K562 (cell line): ENCODE data around the gene PAXIP1. TPM values are rescaled to one million over a fixed set of nuclear protein-coding genes. Genes with fewer than 3 reads are reported as not detected.
A peak's percentile ranks its signal among the peaks of the same experiment; 100 is the strongest.

Experiments
- CBX2 ChIP-seq: fragments of 200-600 bp; sonication (generic); IDR thresholded peaks from one replicate; pipeline ENCODE4 v1.6.1; 2012; ENCODE audit warnings: mild to moderate bottlenecking, low read length, inconsistent platforms; ENCODE audit not compliant: insufficient read depth, poor library complexity, severe bottlenecking
- DACH1 ChIP-seq: fragments of 450-650 bp; IDR thresholded peaks from 2 replicates; pipeline ENCODE4 v1.6.1; 2018; ENCODE audit not compliant: partially characterized antibody
- DDX20 ChIP-seq: fragments of 450-650 bp; IDR thresholded peaks from 2 replicates; pipeline ENCODE4 v1.6.1; 2016; ENCODE audit warnings: missing genetic modification characterization, low read depth, mild to moderate bottlenecking, missing compliant biosample characterization, moderate library complexity
- ERF ChIP-seq: fragments of 450-650 bp; formaldehyde crosslinking; IDR thresholded peaks from 2 replicates; pipeline ENCODE4 v1.4.0; 2020; ENCODE audit warnings: mild to moderate bottlenecking, mixed read lengths
- FOXM1 ChIP-seq, 2 experiments: fragments of 450-650 bp in 1 of 2; sonication (generic) in 1 of 2; formaldehyde crosslinking in 1 of 2; IDR thresholded peaks; 2 replicates each; pipeline versions ENCODE4 v1.6.1 to v1.9.0; 2017 to 2022; ENCODE audit warnings: low read depth in 2 of 2, mild to moderate bottlenecking in 2 of 2, missing genetic modification reagents in 1 of 2, moderate library complexity in 1 of 2
- SAFB2 ChIP-seq: fragments of 200-400 bp; formaldehyde crosslinking; IDR thresholded peaks from 2 replicates; pipeline ENCODE4 v1.6.1; 2018; ENCODE audit warnings: borderline replicate concordance, low read length, low read depth, moderate library complexity; ENCODE audit not compliant: severe bottlenecking
- SNIP1 ChIP-seq: fragments of 450-650 bp; IDR thresholded peaks from 2 replicates; pipeline ENCODE4 v1.7.1; 2017; ENCODE audit warnings: low read depth, mild to moderate bottlenecking
- U2AF2 ChIP-seq: fragments of 200-400 bp; formaldehyde crosslinking; optimal IDR thresholded peaks from 2 replicates; pipeline ENCODE3; 2017; ENCODE audit warnings: low read depth, mild to moderate bottlenecking, low read length
- ZNF12 ChIP-seq: sonication (generic); formaldehyde crosslinking; IDR thresholded peaks from 2 replicates; pipeline ENCODE4 v1.4.0; 2020; ENCODE audit warnings: mild to moderate bottlenecking, missing genetic modification reagents
- polyA plus RNA-seq, 8 experiments: library from polyadenylated mRNA; depleted of rRNA in 4 of 8; stranded (reverse) in 5 of 8; unstranded in 3 of 8; fragments of >200 nt; fragmentation: Nextera tagmentation in 2 of 8; fragmentation: Illumina TruSeq in 1 of 8; extraction: Ambion mirVana in 2 of 8; extraction: Trizol in 1 of 8; gene quantifications; 2 replicates each; pipeline versions ENCODE4 v1.2.1 to v1.2.3, GENCODE V29; 2011 to 2014; ENCODE audit warnings: inconsistent platforms in 1 of 8, missing spikeins in 1 of 8
- total RNA-seq, 7 experiments: library from RNA; depleted of rRNA in 6 of 7; stranded (reverse); fragments of >200 nt in 6 of 7; fragmentation: Illumina TruSeq in 2 of 7; extraction: Trizol in 2 of 7; gene quantifications; 2 replicates each; pipeline versions ENCODE4 v1.2.1 to v1.2.3, GENCODE V29; 2011 to 2021; ENCODE audit warnings: low replicate concordance in 1 of 7
- TF ChIP-seq, protein P1 (sequence below): fragments of 450-650 bp; IDR thresholded peaks from 2 replicates; pipeline ENCODE4 v1.6.1; 2016; ENCODE audit warnings: mild to moderate bottlenecking, moderate library complexity
- TF ChIP-seq, protein P2 (sequence below): fragments of 450-650 bp; formaldehyde crosslinking; IDR thresholded peaks from 2 replicates; pipeline ENCODE4 v1.4.0; 2020; ENCODE audit warnings: mild to moderate bottlenecking, mixed read lengths
- TF ChIP-seq, protein P3 (sequence below): fragments of 250-450 bp; sonication (Bioruptor Pico); IDR thresholded peaks from 2 replicates; pipeline ENCODE4 v1.4.0; 2020; ENCODE audit warnings: mild to moderate bottlenecking, moderate library complexity

PAXIP1 gene
- total and polyA plus RNA-seq, 9 of the 15 experiments (the other 6 are each of a cell fraction or from before 2014, with no cell fraction given) = 9.7 to 37.9 (median 28.4) TPM

DNA sequence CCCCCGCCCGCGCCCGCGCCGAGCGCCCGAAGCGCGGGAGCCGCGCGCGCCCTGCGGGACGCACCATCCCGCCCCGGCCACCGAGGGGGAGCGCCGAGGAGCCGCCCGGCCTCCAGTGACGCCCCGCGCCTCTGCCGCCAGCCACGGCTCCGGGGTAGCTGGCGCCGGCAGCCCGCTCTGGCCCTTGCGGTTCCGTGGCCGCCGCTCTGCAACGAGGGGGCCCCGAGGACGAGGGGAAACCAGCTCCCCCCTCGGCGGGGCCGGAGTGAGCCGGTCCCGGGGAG, at the start of gene PAXIP1 (continued):
- TF ChIP-seq, protein P1, sequence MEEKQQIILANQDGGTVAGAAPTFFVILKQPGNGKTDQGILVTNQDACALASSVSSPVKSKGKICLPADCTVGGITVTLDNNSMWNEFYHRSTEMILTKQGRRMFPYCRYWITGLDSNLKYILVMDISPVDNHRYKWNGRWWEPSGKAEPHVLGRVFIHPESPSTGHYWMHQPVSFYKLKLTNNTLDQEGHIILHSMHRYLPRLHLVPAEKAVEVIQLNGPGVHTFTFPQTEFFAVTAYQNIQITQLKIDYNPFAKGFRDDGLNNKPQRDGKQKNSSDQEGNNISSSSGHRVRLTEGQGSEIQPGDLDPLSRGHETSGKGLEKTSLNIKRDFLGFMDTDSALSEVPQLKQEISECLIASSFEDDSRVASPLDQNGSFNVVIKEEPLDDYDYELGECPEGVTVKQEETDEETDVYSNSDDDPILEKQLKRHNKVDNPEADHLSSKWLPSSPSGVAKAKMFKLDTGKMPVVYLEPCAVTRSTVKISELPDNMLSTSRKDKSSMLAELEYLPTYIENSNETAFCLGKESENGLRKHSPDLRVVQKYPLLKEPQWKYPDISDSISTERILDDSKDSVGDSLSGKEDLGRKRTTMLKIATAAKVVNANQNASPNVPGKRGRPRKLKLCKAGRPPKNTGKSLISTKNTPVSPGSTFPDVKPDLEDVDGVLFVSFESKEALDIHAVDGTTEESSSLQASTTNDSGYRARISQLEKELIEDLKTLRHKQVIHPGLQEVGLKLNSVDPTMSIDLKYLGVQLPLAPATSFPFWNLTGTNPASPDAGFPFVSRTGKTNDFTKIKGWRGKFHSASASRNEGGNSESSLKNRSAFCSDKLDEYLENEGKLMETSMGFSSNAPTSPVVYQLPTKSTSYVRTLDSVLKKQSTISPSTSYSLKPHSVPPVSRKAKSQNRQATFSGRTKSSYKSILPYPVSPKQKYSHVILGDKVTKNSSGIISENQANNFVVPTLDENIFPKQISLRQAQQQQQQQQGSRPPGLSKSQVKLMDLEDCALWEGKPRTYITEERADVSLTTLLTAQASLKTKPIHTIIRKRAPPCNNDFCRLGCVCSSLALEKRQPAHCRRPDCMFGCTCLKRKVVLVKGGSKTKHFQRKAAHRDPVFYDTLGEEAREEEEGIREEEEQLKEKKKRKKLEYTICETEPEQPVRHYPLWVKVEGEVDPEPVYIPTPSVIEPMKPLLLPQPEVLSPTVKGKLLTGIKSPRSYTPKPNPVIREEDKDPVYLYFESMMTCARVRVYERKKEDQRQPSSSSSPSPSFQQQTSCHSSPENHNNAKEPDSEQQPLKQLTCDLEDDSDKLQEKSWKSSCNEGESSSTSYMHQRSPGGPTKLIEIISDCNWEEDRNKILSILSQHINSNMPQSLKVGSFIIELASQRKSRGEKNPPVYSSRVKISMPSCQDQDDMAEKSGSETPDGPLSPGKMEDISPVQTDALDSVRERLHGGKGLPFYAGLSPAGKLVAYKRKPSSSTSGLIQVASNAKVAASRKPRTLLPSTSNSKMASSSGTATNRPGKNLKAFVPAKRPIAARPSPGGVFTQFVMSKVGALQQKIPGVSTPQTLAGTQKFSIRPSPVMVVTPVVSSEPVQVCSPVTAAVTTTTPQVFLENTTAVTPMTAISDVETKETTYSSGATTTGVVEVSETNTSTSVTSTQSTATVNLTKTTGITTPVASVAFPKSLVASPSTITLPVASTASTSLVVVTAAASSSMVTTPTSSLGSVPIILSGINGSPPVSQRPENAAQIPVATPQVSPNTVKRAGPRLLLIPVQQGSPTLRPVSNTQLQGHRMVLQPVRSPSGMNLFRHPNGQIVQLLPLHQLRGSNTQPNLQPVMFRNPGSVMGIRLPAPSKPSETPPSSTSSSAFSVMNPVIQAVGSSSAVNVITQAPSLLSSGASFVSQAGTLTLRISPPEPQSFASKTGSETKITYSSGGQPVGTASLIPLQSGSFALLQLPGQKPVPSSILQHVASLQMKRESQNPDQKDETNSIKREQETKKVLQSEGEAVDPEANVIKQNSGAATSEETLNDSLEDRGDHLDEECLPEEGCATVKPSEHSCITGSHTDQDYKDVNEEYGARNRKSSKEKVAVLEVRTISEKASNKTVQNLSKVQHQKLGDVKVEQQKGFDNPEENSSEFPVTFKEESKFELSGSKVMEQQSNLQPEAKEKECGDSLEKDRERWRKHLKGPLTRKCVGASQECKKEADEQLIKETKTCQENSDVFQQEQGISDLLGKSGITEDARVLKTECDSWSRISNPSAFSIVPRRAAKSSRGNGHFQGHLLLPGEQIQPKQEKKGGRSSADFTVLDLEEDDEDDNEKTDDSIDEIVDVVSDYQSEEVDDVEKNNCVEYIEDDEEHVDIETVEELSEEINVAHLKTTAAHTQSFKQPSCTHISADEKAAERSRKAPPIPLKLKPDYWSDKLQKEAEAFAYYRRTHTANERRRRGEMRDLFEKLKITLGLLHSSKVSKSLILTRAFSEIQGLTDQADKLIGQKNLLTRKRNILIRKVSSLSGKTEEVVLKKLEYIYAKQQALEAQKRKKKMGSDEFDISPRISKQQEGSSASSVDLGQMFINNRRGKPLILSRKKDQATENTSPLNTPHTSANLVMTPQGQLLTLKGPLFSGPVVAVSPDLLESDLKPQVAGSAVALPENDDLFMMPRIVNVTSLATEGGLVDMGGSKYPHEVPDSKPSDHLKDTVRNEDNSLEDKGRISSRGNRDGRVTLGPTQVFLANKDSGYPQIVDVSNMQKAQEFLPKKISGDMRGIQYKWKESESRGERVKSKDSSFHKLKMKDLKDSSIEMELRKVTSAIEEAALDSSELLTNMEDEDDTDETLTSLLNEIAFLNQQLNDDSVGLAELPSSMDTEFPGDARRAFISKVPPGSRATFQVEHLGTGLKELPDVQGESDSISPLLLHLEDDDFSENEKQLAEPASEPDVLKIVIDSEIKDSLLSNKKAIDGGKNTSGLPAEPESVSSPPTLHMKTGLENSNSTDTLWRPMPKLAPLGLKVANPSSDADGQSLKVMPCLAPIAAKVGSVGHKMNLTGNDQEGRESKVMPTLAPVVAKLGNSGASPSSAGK = no peak
- TF ChIP-seq SNIP1 (no peak), ZNF12 (CRISPR knock-in tag) (no peak), DDX20 (tag) (no peak), DACH1 (no peak), ERF (CRISPR knock-in tag) (peak; percentile 72), SAFB2 (no peak), U2AF2 (no peak), CBX2 (no peak), FOXM1 (IDR thresholded peaks at IDR 0.05; ENCODE audit: low read depth) (no peak), FOXM1 (CRISPR knock-in tag; IDR thresholded peaks at IDR 0.05; ENCODE audit: low read depth) (no peak)
- TF ChIP-seq, protein P2, sequence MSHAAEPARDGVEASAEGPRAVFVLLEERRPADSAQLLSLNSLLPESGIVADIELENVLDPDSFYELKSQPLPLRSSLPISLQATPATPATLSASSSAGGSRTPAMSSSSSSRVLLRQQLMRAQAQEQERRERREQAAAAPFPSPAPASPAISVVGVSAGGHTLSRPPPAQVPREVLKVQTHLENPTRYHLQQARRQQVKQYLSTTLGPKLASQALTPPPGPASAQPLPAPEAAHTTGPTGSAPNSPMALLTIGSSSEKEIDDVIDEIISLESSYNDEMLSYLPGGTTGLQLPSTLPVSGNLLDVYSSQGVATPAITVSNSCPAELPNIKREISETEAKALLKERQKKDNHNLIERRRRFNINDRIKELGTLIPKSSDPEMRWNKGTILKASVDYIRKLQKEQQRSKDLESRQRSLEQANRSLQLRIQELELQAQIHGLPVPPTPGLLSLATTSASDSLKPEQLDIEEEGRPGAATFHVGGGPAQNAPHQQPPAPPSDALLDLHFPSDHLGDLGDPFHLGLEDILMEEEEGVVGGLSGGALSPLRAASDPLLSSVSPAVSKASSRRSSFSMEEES = no peak
- TF ChIP-seq, protein P3, sequence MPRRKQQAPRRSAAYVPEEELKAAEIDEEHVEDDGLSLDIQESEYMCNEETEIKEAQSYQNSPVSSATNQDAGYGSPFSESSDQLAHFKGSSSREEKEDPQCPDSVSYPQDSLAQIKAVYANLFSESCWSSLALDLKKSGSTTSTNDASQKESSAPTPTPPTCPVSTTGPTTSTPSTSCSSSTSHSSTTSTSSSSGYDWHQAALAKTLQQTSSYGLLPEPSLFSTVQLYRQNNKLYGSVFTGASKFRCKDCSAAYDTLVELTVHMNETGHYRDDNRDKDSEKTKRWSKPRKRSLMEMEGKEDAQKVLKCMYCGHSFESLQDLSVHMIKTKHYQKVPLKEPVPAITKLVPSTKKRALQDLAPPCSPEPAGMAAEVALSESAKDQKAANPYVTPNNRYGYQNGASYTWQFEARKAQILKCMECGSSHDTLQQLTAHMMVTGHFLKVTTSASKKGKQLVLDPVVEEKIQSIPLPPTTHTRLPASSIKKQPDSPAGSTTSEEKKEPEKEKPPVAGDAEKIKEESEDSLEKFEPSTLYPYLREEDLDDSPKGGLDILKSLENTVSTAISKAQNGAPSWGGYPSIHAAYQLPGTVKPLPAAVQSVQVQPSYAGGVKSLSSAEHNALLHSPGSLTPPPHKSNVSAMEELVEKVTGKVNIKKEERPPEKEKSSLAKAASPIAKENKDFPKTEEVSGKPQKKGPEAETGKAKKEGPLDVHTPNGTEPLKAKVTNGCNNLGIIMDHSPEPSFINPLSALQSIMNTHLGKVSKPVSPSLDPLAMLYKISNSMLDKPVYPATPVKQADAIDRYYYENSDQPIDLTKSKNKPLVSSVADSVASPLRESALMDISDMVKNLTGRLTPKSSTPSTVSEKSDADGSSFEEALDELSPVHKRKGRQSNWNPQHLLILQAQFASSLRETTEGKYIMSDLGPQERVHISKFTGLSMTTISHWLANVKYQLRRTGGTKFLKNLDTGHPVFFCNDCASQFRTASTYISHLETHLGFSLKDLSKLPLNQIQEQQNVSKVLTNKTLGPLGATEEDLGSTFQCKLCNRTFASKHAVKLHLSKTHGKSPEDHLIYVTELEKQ = no peak
